GM12874 (cell line): Measurements from ENCODE around the gene CYP4F22.

Experiments
- CTCF ChIP-seq: IDR thresholded peaks from 2 replicates; pipeline ENCODE4 v1.5.1; 2011; ENCODE audit warnings: low read depth, mild to moderate bottlenecking, control low read depth, low read length, moderate library complexity; ENCODE audit not compliant: insufficient read depth

Gene CYP4F22

DNA sequence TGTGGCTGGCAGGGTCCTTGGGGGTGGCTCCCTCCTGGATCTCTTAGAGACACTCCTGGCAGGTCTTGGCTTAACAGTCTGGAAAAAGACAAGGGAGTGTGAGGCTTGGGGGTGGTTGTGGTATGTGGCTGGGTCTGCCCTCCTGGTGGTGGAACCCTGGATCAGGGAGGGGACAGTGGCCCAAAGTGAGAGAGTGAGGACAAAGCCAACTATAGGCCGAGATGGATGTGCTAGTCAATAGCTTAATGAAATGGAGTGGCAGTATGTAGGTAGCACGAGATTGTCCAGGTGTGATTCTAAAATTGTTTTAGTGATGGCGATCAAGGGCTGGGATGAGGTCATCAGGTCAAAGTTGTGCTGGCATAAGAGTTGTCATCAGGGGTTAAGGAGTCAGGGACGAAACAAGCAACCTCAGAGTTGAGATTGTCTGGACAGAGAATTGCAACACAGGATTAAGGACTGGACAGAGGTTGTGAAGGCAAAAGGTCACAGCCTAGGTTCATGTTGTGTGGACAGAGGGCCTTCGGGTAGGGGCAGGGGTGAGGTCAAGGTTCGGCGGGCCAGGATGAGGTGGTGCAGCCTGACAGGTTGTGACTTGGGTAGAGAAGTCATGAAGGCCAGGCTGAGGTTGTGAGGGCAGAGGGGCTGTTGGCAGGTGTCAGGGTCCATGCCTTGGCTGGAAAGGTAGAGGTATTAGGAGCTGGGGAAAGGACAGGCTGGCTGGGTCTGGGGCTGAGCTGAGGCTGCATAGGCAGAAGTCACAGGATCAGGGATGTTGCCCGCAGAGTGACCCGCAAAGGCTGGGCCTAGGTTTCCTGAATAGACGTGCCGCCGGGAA, 39.4 kb upstream of the CYP4F22 start:
- TF ChIP-seq CTCF: no peak

DNA sequence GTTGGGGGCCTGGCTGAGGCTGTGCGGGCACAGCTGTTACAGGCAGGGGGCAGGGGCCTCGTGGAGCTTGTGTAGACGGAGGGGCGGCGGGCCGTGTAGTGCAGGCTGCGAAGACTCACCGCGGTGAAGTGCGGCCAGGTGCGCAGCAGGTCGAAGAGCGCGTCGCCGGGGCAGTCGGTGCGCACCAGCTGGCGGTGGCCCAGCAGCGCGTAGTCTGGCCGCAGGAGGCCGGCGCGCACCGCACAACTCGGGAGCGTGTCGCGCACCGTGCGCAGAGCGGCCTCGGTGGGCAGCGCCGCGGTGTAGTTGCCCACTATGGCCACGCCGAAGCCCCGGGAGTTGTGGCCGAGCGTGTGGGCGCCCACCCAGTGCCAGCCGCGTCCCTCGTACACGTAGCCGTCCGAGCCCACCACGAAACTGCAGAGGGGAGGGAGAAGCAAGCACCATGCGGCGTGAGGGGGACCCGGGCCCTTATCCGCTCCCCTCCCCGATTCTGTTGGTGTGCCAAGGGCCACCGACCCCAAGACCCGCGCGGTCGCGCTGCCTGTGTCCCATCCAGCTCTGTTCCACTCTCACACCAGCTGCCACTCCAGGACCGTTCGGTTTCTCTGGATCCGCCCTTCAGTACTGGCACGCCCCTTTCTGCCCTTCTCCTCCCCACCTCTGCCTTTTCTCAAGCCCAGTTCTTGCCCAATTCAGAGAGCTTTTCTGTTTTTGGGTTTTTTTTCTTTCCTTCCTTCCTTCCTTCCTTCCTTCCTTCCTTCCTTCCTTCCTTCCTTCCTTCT, 38.6 kb upstream of the CYP4F22 start:
- no peak for TF ChIP-seq CTCF

DNA sequence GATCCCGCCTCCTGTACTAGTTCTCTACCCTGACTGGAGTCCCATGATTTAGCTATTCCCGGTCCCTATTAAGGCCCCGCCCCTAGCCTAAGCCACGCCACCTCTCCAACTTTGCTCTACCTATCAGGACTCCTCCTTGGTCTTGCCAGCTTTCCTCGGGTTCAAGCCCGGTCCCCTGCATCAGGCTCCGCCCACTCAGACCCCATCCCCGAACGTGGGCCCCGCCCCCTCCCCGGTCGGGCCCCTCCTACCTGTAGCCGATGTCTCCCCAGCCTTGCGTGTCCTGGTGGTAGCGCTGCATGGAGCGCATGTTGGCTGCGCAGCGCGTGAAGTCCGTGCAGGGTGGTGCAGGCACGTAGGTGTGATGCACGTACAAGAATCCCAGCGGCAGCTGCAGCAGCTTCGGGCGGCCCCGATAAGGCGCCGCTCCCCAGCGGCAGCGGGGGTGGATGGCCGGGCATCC, 36.7 kb upstream of the CYP4F22 start:
- no peak for TF ChIP-seq CTCF

- no peak for TF ChIP-seq CTCF
Observed at GRCh38 chr19:15475169-15475568, 33.2 kb upstream of the CYP4F22 start.

- TF ChIP-seq CTCF: no peak
Observed at GRCh38 chr19:15475611-15476010, 32.7 kb upstream of the CYP4F22 start.

- TF ChIP-seq CTCF: no peak
Observed at GRCh38 chr19:15476325-15476724, 32.0 kb upstream of the CYP4F22 start.
